B cell (primary cell): ENCODE data around the gene ATG7. TPM values are rescaled to one million over a fixed set of nuclear protein-coding genes. Genes with fewer than 3 reads are reported as not detected.

Source experiments
- ATAC-seq: fragments of 200-7000 bp; cut with Tn5 transposase; one replicate; pipeline ENCODE4 v1.10.0; 2021; ENCODE audit warnings: low read depth, mild to moderate bottlenecking, moderate number of reproducible peaks, moderate library complexity
- CTCF ChIA-PET: fragments of 350-600 bp; sonication (Branson Sonifier 250); formaldehyde crosslinking; loops from one replicate; lab custom pipeline; 2021; ENCODE audit warnings: antibody characterized with exemption, inconsistent platforms; lab: Charles Lee
- POLR2A ChIA-PET: fragments of 350-600 bp; sonication (Branson Sonifier 250); formaldehyde crosslinking; loops from one replicate; lab custom pipeline; 2021; ENCODE audit warnings: antibody characterized with exemption; lab: Charles Lee
- DNase-seq: peaks from one replicate; pipeline ENCODE4 v3.0.0; 2013
- H2AFZ ChIP-seq: 2 replicates; pipeline ENCODE4 v1.6.1; 2012; ENCODE audit warnings: mild to moderate bottlenecking, low read depth, low read length; ENCODE audit not compliant: insufficient read depth, poor library complexity, severe bottlenecking
- H3K27ac ChIP-seq, 2 donors: 1 replicate in 1 of 2; 2 replicates in 1 of 2; pipeline ENCODE4 v1.5.1; 2012 to 2013; ENCODE audit warnings: low read length in 2 of 2, mild to moderate bottlenecking in 2 of 2, moderate library complexity in 1 of 2
- H3K27me3 ChIP-seq, 4 experiments: fragments of 200-600 bp in 1 of 4; sonication (generic) in 1 of 4; replicated peaks in 1 of 4; 1 replicate in 2 of 4; 2 replicates in 2 of 4; pipeline versions ENCODE4 v1.6.1 to v1.7.0; 2013 to 2016; ENCODE audit warnings: low read length in 3 of 4, mild to moderate bottlenecking in 2 of 4, mixed read lengths in 1 of 4, moderate library complexity in 1 of 4; ENCODE audit not compliant: insufficient read depth in 4 of 4, control insufficient read depth in 3 of 4; ENCODE audit errors: control extremely low read depth in 1 of 4
- H3K36me3 ChIP-seq, 2 experiments: replicated peaks in 1 of 2; 1 replicate in 1 of 2; 2 replicates in 1 of 2; pipeline versions ENCODE4 v1.6.1 to v1.7.1; 2013; ENCODE audit warnings: low read length in 1 of 2; ENCODE audit not compliant: insufficient read depth in 2 of 2, control insufficient read depth in 1 of 2; ENCODE audit errors: control extremely low read depth in 1 of 2, extremely low read depth in 1 of 2
- H3K4me1 ChIP-seq, 2 donors: fragments of 200-600 bp in 1 of 2; sonication (generic) in 1 of 2; 1 replicate in 1 of 2; 2 replicates in 1 of 2; pipeline versions ENCODE4 v1.5.1 to v1.6.1; 2013 to 2017; ENCODE audit warnings: low read length in 2 of 2; ENCODE audit not compliant: control insufficient read depth in 2 of 2, insufficient read depth in 2 of 2
- H3K4me2 ChIP-seq: replicated peaks from 2 replicates; pipeline ENCODE3; 2012; ENCODE audit warnings: mild to moderate bottlenecking, low read depth, low read length; ENCODE audit not compliant: poor library complexity, severe bottlenecking
- H3K4me3 ChIP-seq, 5 experiments: fragments of 200-600 bp in 1 of 5; sonication (generic) in 1 of 5; 1 replicate in 3 of 5; 2 replicates in 2 of 5; pipeline versions ENCODE4 v1.5.1 to v1.7.0; 2011 to 2016; ENCODE audit warnings: low read length in 4 of 5, mild to moderate bottlenecking in 4 of 5, low read depth in 2 of 5, control low read depth in 1 of 5, moderate library complexity in 1 of 5; ENCODE audit not compliant: insufficient read depth in 1 of 5; ENCODE audit errors: control extremely low read depth in 1 of 5, extremely low read depth in 1 of 5
- H3K79me2 ChIP-seq: fragments of 200-600 bp; sonication (generic); one replicate; pipeline ENCODE4 v1.6.0; 2016; ENCODE audit warnings: low read length; ENCODE audit not compliant: control insufficient read depth, insufficient read depth
- H3K9ac ChIP-seq: fragments of 200-600 bp; sonication (generic); 2 replicates; pipeline ENCODE4 v1.6.1; 2017; ENCODE audit warnings: mild to moderate bottlenecking, low read length, moderate library complexity
- H3K9me3 ChIP-seq, 3 donors: one replicate each; pipeline versions ENCODE4 v1.6.1 to v1.7.1; 2013; ENCODE audit warnings: low read length in 2 of 3; ENCODE audit not compliant: control insufficient read depth in 2 of 3, insufficient read depth in 1 of 3; ENCODE audit errors: control extremely low read depth in 1 of 3
- H4K20me1 ChIP-seq: 2 replicates; pipeline ENCODE4 v1.6.0; 2012; ENCODE audit warnings: mild to moderate bottlenecking, low read length; ENCODE audit not compliant: insufficient read depth, control insufficient read depth, poor library complexity, severe bottlenecking
- H3K27ac Mint-ChIP-seq: one replicate; pipeline ENCODE4 v1.8.0; 2021; ENCODE audit warnings: mixed read lengths
- H3K27me3 Mint-ChIP-seq: one replicate; pipeline ENCODE4 v1.8.0; 2021; ENCODE audit warnings: mixed read lengths
- H3K4me1 Mint-ChIP-seq: one replicate; pipeline ENCODE4 v1.8.0; 2021; ENCODE audit warnings: mixed read lengths
- H3K4me3 Mint-ChIP-seq: one replicate; pipeline ENCODE4 v1.8.0; 2021; ENCODE audit warnings: mixed read lengths
- H3K9me3 Mint-ChIP-seq: one replicate; pipeline ENCODE4 v1.8.0; 2022; ENCODE audit warnings: mixed read lengths; ENCODE audit not compliant: insufficient read depth
- CTCF ChIP-seq: fragments of 200-600 bp; IDR thresholded peaks from one replicate; pipeline ENCODE4 v1.8.0; 2022; ENCODE audit warnings: antibody characterized with exemption, mild to moderate bottlenecking
- EZH2 ChIP-seq: IDR thresholded peaks from 2 replicates; pipeline ENCODE4 v1.6.1; 2012; ENCODE audit warnings: borderline replicate concordance, low read depth, mild to moderate bottlenecking, moderate library complexity, low read length; ENCODE audit not compliant: insufficient read depth, poor library complexity, severe bottlenecking
- WGBS: methylation state at CpG from one replicate; pipeline ENCODE4 v1.1.5; 2013; ENCODE audit warnings: missing lambda C conversion rate; ENCODE audit not compliant: insufficient coverage; 5-methylcytosine and 5-hydroxymethylcytosine counted together
- intact Hi-C: fragments of 100-400 bp; cut with micrococcal nuclease; formaldehyde crosslinking; loops from one replicate; pipeline ENCODE4 v1.10.0; 2022
- polyA plus RNA-seq: library from polyadenylated mRNA; depleted of rRNA; stranded (reverse); fragments of >200 nt; gene quantifications from 2 replicates; pipeline ENCODE4 v1.2.3, GENCODE V29; 2012
- total RNA-seq, 2 donors: library from RNA; stranded (reverse); fragments of 120-200 nt in 1 of 2; gene quantifications; 1 replicate in 1 of 2; 2 replicates in 1 of 2; pipeline versions ENCODE4 v1.2.3 to v1.2.4, GENCODE V29; 2013 to 2022

The ATG7 gene
- total and polyA plus RNA-seq, 2 donors (not counting 1 experiment from before 2014, with no cell fraction given), result 13.9 to 66.4 TPM

- no peak overlapping the region for H3K4me3 Mint-ChIP-seq
- Histone ChIP-seq H3K27ac (no peak overlapping the region), H2AFZ (no peak overlapping the region), H3K79me2 (no peaks in the 10 kb centered on the region), H3K36me3 (peaks cover 3 to 26% of the 10 kb centered on the region in 2 experiments), H4K20me1 (no peaks in the 10 kb centered on the region), H3K4me3 (no peak overlapping the region), H3K4me1 (no peaks in the 10 kb centered on the region), H3K27me3 (no peaks in the 10 kb centered on the region), H3K9ac (no peak overlapping the region), H3K9me3 (no peaks in the 10 kb centered on the region), H3K4me2 (no peak overlapping the region)
- TF ChIP-seq EZH2 (no peak), CTCF (no peak)
- CTCF ChIA-PET, result interaction anchor here (0.7 to 1.8 kb wide), 2 partner anchors 267 to 269 kb away, joined by 3 to 5 read pairs; no protein-coding TSS in a partner anchor
- intact Hi-C loops, result no loop called here
- H3K9me3 Mint-ChIP-seq, result no peaks in the 10 kb centered on the region
- H3K4me1 Mint-ChIP-seq, result no peaks in the 10 kb centered on the region
- H3K27ac Mint-ChIP-seq, result no peak overlapping the region
- DNase-seq (no peak), ATAC-seq (no peak)
- 100% methylated on average over 1 of the region's 2 CpGs for WGBS
- POLR2A ChIA-PET, result no interaction called here
- no peaks in the 10 kb centered on the region for H3K27me3 Mint-ChIP-seq
Observed at GRCh38 chr3:11384074-11384473, 111.9 kb downstream of the ATG7 start.

- H3K27ac Mint-ChIP-seq, result no peak overlapping the region
- POLR2A ChIA-PET, result no interaction called here
- H3K36me3 ChIP-seq, result peaks cover 3 to 24% of the 10 kb centered on the region in 2 experiments
- no peak overlapping the region for H3K9ac ChIP-seq
- H3K9me3 ChIP-seq, result no peaks in the 10 kb centered on the region
- no peaks in the 10 kb centered on the region for H3K4me1 ChIP-seq
- ATAC-seq, result no peak
- no peaks in the 10 kb centered on the region for H3K4me1 Mint-ChIP-seq
- no peaks in the 10 kb centered on the region for H4K20me1 ChIP-seq
- no peak overlapping the region for H2AFZ ChIP-seq
- CTCF ChIA-PET, result interaction anchor here (1.8 kb wide), 1 partner anchor 266 kb away, joined by 5 read pairs; no protein-coding TSS in a partner anchor
- H3K4me3 ChIP-seq, result no peak overlapping the region
- no peaks in the 10 kb centered on the region for H3K9me3 Mint-ChIP-seq
- H3K27me3 ChIP-seq, result no peaks in the 10 kb centered on the region
- H3K27ac ChIP-seq, result no peak overlapping the region
- no CpG with 5 or more reads among the region's 1 CpG for WGBS
- H3K4me3 Mint-ChIP-seq, result no peak overlapping the region
- no peaks in the 10 kb centered on the region for H3K27me3 Mint-ChIP-seq
- no peak for DNase-seq
- H3K79me2 ChIP-seq, result no peaks in the 10 kb centered on the region
- H3K4me2 ChIP-seq, result no peak overlapping the region
- TF ChIP-seq CTCF (no peak), EZH2 (no peak)
- intact Hi-C loops, result no loop called here
Observed at GRCh38 chr3:11385326-11385725, 113.1 kb downstream of the ATG7 start.
